Measurements from ENCODE around the gene DIAPH3.

The DIAPH3 gene

GRCh38 chr13:59782696-59783095, 381.0 kb downstream of the DIAPH3 start:
- Histone ChIP-seq H3K9me3 (no peaks in the 10 kb centered on the region), H3K27me3 (no peaks in the 10 kb centered on the region), H3K36me3 (no peaks in the 10 kb centered on the region), H3K4me1 (ENCODE audit: control insufficient read depth in 1 of 2, insufficient read depth in 1 of 2, low read depth in 1 of 2, low read length in 1 of 2) (no peaks in the 10 kb centered on the region), H3K4me3 (ENCODE audit: low read depth in 1 of 2, low read length in 1 of 2) (no peak overlapping the region), H3K27ac (no peak overlapping the region)
- TF ChIP-seq, protein P1, sequence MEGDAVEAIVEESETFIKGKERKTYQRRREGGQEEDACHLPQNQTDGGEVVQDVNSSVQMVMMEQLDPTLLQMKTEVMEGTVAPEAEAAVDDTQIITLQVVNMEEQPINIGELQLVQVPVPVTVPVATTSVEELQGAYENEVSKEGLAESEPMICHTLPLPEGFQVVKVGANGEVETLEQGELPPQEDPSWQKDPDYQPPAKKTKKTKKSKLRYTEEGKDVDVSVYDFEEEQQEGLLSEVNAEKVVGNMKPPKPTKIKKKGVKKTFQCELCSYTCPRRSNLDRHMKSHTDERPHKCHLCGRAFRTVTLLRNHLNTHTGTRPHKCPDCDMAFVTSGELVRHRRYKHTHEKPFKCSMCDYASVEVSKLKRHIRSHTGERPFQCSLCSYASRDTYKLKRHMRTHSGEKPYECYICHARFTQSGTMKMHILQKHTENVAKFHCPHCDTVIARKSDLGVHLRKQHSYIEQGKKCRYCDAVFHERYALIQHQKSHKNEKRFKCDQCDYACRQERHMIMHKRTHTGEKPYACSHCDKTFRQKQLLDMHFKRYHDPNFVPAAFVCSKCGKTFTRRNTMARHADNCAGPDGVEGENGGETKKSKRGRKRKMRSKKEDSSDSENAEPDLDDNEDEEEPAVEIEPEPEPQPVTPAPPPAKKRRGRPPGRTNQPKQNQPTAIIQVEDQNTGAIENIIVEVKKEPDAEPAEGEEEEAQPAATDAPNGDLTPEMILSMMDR (IDR thresholded peaks at IDR 0.05): no peak

DNA sequence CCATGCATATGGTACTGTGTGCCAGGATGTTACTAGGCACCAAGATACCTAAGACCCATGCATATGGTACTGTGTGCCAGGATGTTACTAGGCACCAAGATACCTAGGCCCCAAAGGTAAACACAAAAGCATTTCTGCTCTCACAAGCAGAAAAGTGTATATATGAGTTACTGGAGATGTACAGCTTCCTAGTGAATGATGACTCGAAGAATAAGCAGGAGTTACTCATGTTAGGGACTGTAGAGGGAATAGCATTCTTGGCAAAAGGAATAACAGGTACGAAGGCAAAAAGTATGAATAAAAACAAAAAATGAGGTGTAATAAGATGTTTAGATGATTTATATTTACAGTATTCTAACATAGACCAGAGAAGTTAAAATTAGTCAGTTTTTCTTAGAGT, 383.7 kb downstream of the DIAPH3 start:
- H3K27me3 ChIP-seq: no peaks in the 10 kb centered on the region
- H3K36me3 ChIP-seq: no peaks in the 10 kb centered on the region
- TF ChIP-seq, protein P1 (IDR thresholded peaks at IDR 0.05): no peak
- no peaks in the 10 kb centered on the region for H3K4me1 ChIP-seq (ENCODE audit: control insufficient read depth in 1 of 2, insufficient read depth in 1 of 2, low read depth in 1 of 2, low read length in 1 of 2)
- no peaks in the 10 kb centered on the region for H3K9me3 ChIP-seq
- H3K4me3 ChIP-seq (ENCODE audit: low read depth in 1 of 2, low read length in 1 of 2): no peak overlapping the region
- no peak overlapping the region for H3K27ac ChIP-seq

- Histone ChIP-seq H3K36me3 (no peaks in the 10 kb centered on the region), H3K4me3 (ENCODE audit: low read depth in 1 of 2, low read length in 1 of 2) (no peak overlapping the region), H3K9me3 (no peaks in the 10 kb centered on the region), H3K4me1 (ENCODE audit: control insufficient read depth in 1 of 2, insufficient read depth in 1 of 2, low read depth in 1 of 2, low read length in 1 of 2) (no peaks in the 10 kb centered on the region), H3K27me3 (no peaks in the 10 kb centered on the region), H3K27ac (no peak overlapping the region)
- TF ChIP-seq, protein P1 (IDR thresholded peaks at IDR 0.05): no peak
These were observed 386.6 kb downstream of the DIAPH3 start for GRCh38 chr13:59776924-59777690.

DNA sequence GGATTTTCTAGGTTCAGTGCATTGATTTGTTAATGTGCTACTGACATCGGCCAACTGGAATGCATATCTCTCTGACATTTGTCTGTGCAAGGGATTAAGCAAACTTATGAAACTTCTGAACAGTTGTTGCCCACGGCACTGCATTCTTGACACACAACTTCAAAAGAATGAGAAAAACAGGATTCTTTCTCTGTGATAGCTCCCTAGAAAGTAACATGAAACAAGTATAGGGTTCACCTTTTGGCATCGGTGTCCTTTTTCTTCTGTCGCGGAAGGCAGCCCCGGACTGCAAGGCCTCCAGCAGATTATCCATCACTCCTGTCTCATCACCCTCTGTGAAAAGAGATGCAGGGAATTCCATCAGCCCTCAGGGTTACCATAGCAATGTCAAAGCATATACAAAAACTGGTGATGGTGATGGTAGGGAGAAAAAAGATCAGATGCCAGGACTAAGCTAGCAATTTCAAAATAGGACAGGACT, 389.2 kb downstream of the DIAPH3 start:
- H3K36me3 ChIP-seq: no peaks in the 10 kb centered on the region
- H3K27me3 ChIP-seq: no peaks in the 10 kb centered on the region
- H3K27ac ChIP-seq: no peak overlapping the region
- H3K9me3 ChIP-seq: no peaks in the 10 kb centered on the region
- no peaks in the 10 kb centered on the region for H3K4me1 ChIP-seq (ENCODE audit: control insufficient read depth in 1 of 2, insufficient read depth in 1 of 2, low read depth in 1 of 2, low read length in 1 of 2)
- TF ChIP-seq, protein P1 (IDR thresholded peaks at IDR 0.05): no peak
- H3K4me3 ChIP-seq (ENCODE audit: low read depth in 1 of 2, low read length in 1 of 2): no peak overlapping the region

DNA sequence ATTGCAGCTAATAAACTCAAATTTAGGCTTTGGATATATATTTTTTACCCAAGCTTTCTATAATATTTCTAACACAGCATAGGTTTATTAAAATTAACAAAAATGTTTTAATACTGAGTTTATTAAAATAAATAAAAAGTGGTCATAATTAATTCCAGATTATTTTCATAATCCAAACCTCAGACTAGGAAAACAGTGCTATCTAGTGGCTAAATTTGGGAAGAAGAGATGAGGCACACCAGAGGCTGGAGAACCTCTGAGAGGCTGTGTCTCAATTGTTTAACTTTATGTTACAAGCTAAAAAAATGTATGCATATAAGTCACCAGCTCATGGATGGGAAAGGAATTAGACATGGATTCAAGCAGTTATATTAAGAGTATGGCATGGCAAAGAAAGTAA, 392.5 kb downstream of the DIAPH3 start:
- Histone ChIP-seq H3K27ac (no peak overlapping the region), H3K9me3 (no peaks in the 10 kb centered on the region), H3K27me3 (no peaks in the 10 kb centered on the region), H3K36me3 (no peaks in the 10 kb centered on the region), H3K4me1 (ENCODE audit: control insufficient read depth in 1 of 2, insufficient read depth in 1 of 2, low read depth in 1 of 2, low read length in 1 of 2) (no peaks in the 10 kb centered on the region), H3K4me3 (ENCODE audit: low read depth in 1 of 2, low read length in 1 of 2) (no peak overlapping the region)
- TF ChIP-seq, protein P1 (IDR thresholded peaks at IDR 0.05): no peak
